GM23248 (cell line): Measurements from ENCODE around the gene ST6GALNAC3. TPM values are rescaled to one million over a fixed set of nuclear protein-coding genes. Genes with fewer than 3 reads are reported as not detected.

Experiments
- DNase-seq: peaks from one replicate; pipeline ENCODE4 v3.0.0-alpha.2; 2015
- H2AFZ ChIP-seq: fragments of 200-600 bp; sonication (generic); 2 replicates; pipeline ENCODE4 v1.6.1; 2016; ENCODE audit warnings: antibody characterized with exemption
- H3F3A ChIP-seq: fragments of 200-600 bp; sonication (generic); 2 replicates; pipeline ENCODE4 v1.6.1; 2016; ENCODE audit warnings: mild to moderate bottlenecking, antibody characterized with exemption, mixed run types; ENCODE audit not compliant: insufficient read depth
- H3K27ac ChIP-seq: fragments of 200-600 bp; sonication (generic); 2 replicates; pipeline ENCODE4 v1.5.1; 2016; ENCODE audit warnings: mild to moderate bottlenecking
- H3K27me3 ChIP-seq: fragments of 200-600 bp; sonication (generic); replicated peaks from 2 replicates; pipeline ENCODE4 v1.6.1; 2016; ENCODE audit warnings: mild to moderate bottlenecking; ENCODE audit not compliant: insufficient read depth
- H3K36me3 ChIP-seq: fragments of 200-600 bp; sonication (generic); 2 replicates; pipeline ENCODE4 v1.6.1; 2016; ENCODE audit warnings: low read depth, mild to moderate bottlenecking
- H3K4me1 ChIP-seq: fragments of 200-600 bp; sonication (generic); 2 replicates; pipeline ENCODE4 v1.6.1; 2016; ENCODE audit warnings: mild to moderate bottlenecking; ENCODE audit not compliant: insufficient read depth
- H3K4me2 ChIP-seq: fragments of 200-600 bp; sonication (generic); one replicate; pipeline ENCODE4 v1.6.1; 2016; ENCODE audit warnings: mild to moderate bottlenecking; ENCODE audit not compliant: unreplicated experiment
- H3K4me3 ChIP-seq: fragments of 200-600 bp; sonication (generic); 2 replicates; pipeline ENCODE4 v1.5.1; 2016; ENCODE audit warnings: mild to moderate bottlenecking
- H3K79me2 ChIP-seq: fragments of 200-600 bp; sonication (generic); 2 replicates; pipeline ENCODE4 v1.6.1; 2016; ENCODE audit warnings: mild to moderate bottlenecking; ENCODE audit not compliant: insufficient read depth
- H3K9ac ChIP-seq: fragments of 200-600 bp; sonication (generic); 2 replicates; pipeline ENCODE4 v1.6.1; 2016; ENCODE audit warnings: mild to moderate bottlenecking
- H3K9me2 ChIP-seq: fragments of 200-600 bp; sonication (generic); 2 replicates; pipeline ENCODE4 v1.6.1; 2016; ENCODE audit warnings: mixed run types, mild to moderate bottlenecking, moderate library complexity; ENCODE audit not compliant: insufficient read depth
- H3K9me3 ChIP-seq: fragments of 200-600 bp; sonication (generic); one replicate; pipeline ENCODE4 v1.6.1; 2017; ENCODE audit warnings: low read depth
- H4K20me1 ChIP-seq: fragments of 200-600 bp; sonication (generic); 2 replicates; pipeline ENCODE4 v1.6.0; 2016; ENCODE audit not compliant: insufficient read depth
- EZH2 ChIP-seq: fragments of 200-600 bp; sonication (generic); IDR thresholded peaks from 2 replicates; pipeline ENCODE4 v1.6.1; 2018; ENCODE audit warnings: antibody characterized with exemption, mild to moderate bottlenecking; ENCODE audit not compliant: insufficient read depth, poor library complexity, severe bottlenecking
- EZH2phosphoT487 ChIP-seq: fragments of 200-600 bp; sonication (generic); IDR thresholded peaks from 2 replicates; pipeline ENCODE4 v1.6.1; 2018; ENCODE audit warnings: antibody characterized with exemption, moderate library complexity, mild to moderate bottlenecking, low read depth; ENCODE audit not compliant: insufficient read depth
- WGBS, 2 experiments: methylation state at CpG; one replicate each; pipeline ENCODE4 v1.1.6; 2015 to 2017; ENCODE audit warnings: low lambda C conversion rate in 2 of 2, low coverage in 1 of 2; ENCODE audit errors: missing lambda C conversion rate in 2 of 2; 5-methylcytosine and 5-hydroxymethylcytosine counted together
- in situ Hi-C: fragments of 300-500 bp; cut with MboI; formaldehyde crosslinking; loops from 2 replicates; pipeline ENCODE4 v1.15.0; 2020
- polyA plus RNA-seq: library from polyadenylated mRNA; unstranded; fragments of >200 nt; fragmentation: Nextera tagmentation; extraction: Ambion mirVana; gene quantifications from 2 replicates; pipeline ENCODE4 v1.2.1, GENCODE V29; 2016
- total RNA-seq: library from RNA; depleted of rRNA; stranded (reverse); fragments of >200 nt; shearing (Covaris generic); gene quantifications from 2 replicates; pipeline ENCODE4 v1.2.3, GENCODE V29; 2014

ST6GALNAC3 gene
- total and polyA plus RNA-seq, 2 experiments from 2014 or later = not detected

DNA sequence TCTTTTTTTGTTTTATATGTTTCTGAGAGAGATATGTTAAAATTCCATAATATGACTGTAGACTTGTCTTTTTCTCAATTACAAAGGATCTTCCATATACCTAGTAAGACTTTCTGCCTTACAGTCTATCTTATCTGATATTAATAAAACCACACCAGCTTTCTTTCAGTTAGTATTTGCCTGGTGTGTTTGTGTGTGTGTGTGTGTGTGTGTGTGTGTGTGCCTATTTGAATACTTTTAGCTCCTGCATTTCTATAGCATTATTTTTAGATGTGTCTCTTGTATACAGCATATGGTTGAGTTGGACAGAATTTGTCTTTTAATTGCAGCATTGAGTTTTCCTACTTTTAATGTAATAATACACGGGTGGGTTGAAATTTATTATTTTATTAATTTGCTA, 27.5 kb downstream of the ST6GALNAC3 start:
- 85 to 86% methylated on average over 1 of the region's 1 CpG for WGBS, 2 experiments
- Histone ChIP-seq H3K79me2 (no peaks in the 10 kb centered on the region), H3K9me3 (no peaks in the 10 kb centered on the region), H3K9me2 (no peaks in the 10 kb centered on the region), H3K4me2 (no peak overlapping the region), H2AFZ (no peak overlapping the region), H3K4me3 (no peak overlapping the region), H3K36me3 (no peaks in the 10 kb centered on the region), H3F3A (no peaks in the 10 kb centered on the region), H4K20me1 (no peaks in the 10 kb centered on the region), H3K4me1 (no peaks in the 10 kb centered on the region), H3K27me3 (no peaks in the 10 kb centered on the region), H3K27ac (no peak overlapping the region), H3K9ac (no peak overlapping the region)
- no peak for TF ChIP-seq EZH2
- TF ChIP-seq EZH2phosphoT487 = no peak
- no peak for DNase-seq
- in situ Hi-C loops = no loop called here

DNA sequence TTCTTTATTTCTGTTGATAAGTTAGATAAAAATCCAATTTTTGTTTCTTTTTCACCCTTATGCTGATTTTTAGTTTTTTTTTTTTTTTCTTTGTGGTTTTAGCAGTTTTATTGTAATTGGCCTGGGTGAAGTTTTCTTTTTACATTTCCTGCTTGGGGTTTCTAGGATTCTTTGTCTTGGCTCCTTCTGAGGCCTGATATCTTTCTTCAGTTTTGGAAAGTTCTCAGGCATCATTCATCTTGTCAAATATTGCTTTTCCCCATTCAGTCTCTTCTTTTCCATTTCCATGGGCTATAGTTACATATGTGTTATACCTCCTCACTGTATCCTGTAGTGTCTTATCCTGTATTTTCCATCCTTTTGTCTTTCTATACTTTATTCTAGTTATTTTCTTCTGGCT, 28.5 kb downstream of the ST6GALNAC3 start:
- in situ Hi-C loops = no loop called here
- no peak overlapping the region for H2AFZ ChIP-seq
- no peak for DNase-seq

DNA sequence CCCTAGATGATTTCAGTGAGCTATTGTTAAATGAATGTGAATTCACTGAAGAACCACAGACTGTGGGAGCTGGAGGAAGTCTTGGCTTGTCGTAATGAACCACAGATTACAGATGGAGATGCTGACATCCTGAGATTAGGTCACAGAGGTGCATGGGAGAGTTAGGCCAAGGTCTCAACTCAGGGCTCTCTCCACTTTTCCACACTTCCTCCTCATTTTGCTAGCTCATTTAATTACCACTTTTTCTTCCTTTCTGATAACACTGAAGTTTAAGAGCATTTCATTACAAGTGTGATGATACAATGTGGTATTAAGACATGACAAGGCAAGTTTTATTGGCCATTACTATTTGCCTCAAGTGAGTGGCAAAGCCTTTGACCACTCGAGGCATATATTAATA, 30.8 kb downstream of the ST6GALNAC3 start:
- Histone ChIP-seq H3K9ac (no peak overlapping the region), H3K9me3 (no peaks in the 10 kb centered on the region), H3F3A (no peaks in the 10 kb centered on the region), H2AFZ (no peak overlapping the region), H3K27me3 (no peaks in the 10 kb centered on the region), H3K4me1 (no peaks in the 10 kb centered on the region), H3K36me3 (no peaks in the 10 kb centered on the region), H3K27ac (no peak overlapping the region), H3K4me3 (no peak overlapping the region), H3K79me2 (no peaks in the 10 kb centered on the region), H3K9me2 (no peaks in the 10 kb centered on the region), H3K4me2 (no peak overlapping the region), H4K20me1 (no peaks in the 10 kb centered on the region)
- in situ Hi-C loops = no loop called here
- WGBS, 2 experiments = 33 to 42% methylated on average over 2 of the region's 2 CpGs
- DNase-seq = no peak
- no peak for TF ChIP-seq EZH2phosphoT487
- no peak for TF ChIP-seq EZH2

More for the DNA sequence above, 28.5 kb downstream of the ST6GALNAC3 start:
- TF ChIP-seq EZH2phosphoT487 = no peak
- no peak for TF ChIP-seq EZH2
- Histone ChIP-seq H3K27ac (no peak overlapping the region), H3K4me1 (no peaks in the 10 kb centered on the region), H3K9ac (no peak overlapping the region), H3F3A (no peaks in the 10 kb centered on the region), H3K36me3 (no peaks in the 10 kb centered on the region), H3K27me3 (no peaks in the 10 kb centered on the region), H3K9me3 (no peaks in the 10 kb centered on the region), H3K4me2 (no peak overlapping the region), H3K4me3 (no peak overlapping the region), H3K79me2 (no peaks in the 10 kb centered on the region), H3K9me2 (no peaks in the 10 kb centered on the region), H4K20me1 (no peaks in the 10 kb centered on the region)

DNA sequence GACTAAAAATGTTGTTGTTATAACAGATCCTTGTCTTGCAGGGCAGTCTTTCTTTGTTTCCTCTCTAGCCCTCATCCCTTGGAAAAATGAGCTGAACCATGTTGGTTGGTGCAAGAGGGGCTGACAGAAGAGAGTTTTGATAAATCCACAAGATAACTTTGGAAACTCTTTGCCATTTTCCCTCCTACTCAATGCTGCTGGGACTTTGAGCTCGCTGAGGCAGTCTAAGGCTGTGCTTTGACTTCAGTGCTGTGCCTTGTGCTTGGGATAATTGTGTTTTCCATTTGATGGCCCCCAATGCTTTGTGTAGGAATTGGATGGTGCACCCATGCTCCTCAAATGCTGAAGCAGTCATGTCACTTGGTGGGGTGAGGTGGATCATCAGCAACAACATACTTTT, 31.7 kb downstream of the ST6GALNAC3 start:
- WGBS, 2 experiments = 32 to 59% methylated on average over 1 of the region's 1 CpG
- in situ Hi-C loops = no loop called here

DNA sequence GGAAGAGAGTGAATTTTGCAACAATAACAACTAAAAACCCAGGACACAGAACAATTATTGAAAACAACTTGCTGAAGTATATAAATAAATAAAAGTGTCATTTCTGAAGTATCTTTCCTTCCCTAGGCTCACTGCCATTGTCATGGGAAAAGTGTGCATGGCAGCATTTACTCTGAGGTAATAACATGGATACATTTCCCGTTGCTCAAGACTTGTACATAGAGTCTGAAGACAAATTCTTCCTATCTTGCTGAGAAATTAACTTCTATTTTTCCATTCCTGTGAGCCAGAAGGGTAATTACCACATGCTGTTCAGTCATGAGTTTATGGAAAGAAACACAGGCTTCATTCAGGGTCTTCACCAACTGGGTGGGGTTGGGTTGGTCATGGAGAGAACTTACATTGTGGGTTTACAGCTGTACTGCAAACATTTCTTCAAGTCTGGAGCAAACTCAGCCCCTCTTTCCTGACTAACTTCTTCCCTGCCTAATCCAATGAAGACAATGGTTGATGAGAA, 32.2 kb downstream of the ST6GALNAC3 start:
- Histone ChIP-seq H3K4me3 (no peak overlapping the region), H3K79me2 (no peaks in the 10 kb centered on the region), H3K9ac (no peak overlapping the region), H3K4me2 (no peak overlapping the region), H3K4me1 (no peaks in the 10 kb centered on the region), H2AFZ (no peak overlapping the region), H3K27ac (no peak overlapping the region), H3K9me2 (no peaks in the 10 kb centered on the region), H3K27me3 (no peaks in the 10 kb centered on the region), H3K36me3 (no peaks in the 10 kb centered on the region), H3K9me3 (no peaks in the 10 kb centered on the region), H4K20me1 (no peaks in the 10 kb centered on the region), H3F3A (no peaks in the 10 kb centered on the region)
- DNase-seq = no peak
- in situ Hi-C loops = no loop called here
- no peak for TF ChIP-seq EZH2
- WGBS, 2 experiments = 0% methylated on average over 1 of the region's 1 CpG

More for the DNA sequence above, 31.7 kb downstream of the ST6GALNAC3 start:
- TF ChIP-seq EZH2phosphoT487 (no peak), EZH2 (no peak)
- no peak overlapping the region for H3K4me3 ChIP-seq
- no peak overlapping the region for H3K27ac ChIP-seq
- H3K36me3 ChIP-seq = no peaks in the 10 kb centered on the region
- H2AFZ ChIP-seq = no peak overlapping the region
- no peaks in the 10 kb centered on the region for H4K20me1 ChIP-seq
- no peaks in the 10 kb centered on the region for H3K79me2 ChIP-seq
- H3K9ac ChIP-seq = no peak overlapping the region
- H3K9me3 ChIP-seq = no peaks in the 10 kb centered on the region
- H3K4me2 ChIP-seq = no peak overlapping the region
- no peaks in the 10 kb centered on the region for H3F3A ChIP-seq
- H3K4me1 ChIP-seq = no peaks in the 10 kb centered on the region
- H3K27me3 ChIP-seq = no peaks in the 10 kb centered on the region
- no peak for DNase-seq
- no peaks in the 10 kb centered on the region for H3K9me2 ChIP-seq
